Smooth muscle cell (in vitro differentiated cells): Measurements from ENCODE around the gene SLC32A1. TPM values are rescaled to one million over a fixed set of nuclear protein-coding genes. Genes with fewer than 3 reads are reported as not detected.

Experiments
- DNase-seq: peaks from one replicate; lab custom pipeline; 2025; ENCODE audit not compliant: unreplicated experiment; lab: John Stamatoyannopoulos, UW
- H2AFZ ChIP-seq: fragments of 200-600 bp; sonication (generic); 2 replicates; pipeline ENCODE4 v1.6.0; 2016; ENCODE audit warnings: antibody characterized with exemption, low read depth, mild to moderate bottlenecking
- H3F3A ChIP-seq: fragments of 200-600 bp; sonication (generic); 2 replicates; pipeline ENCODE4 v1.6.0; 2017; ENCODE audit warnings: antibody characterized with exemption, low read depth
- H3K27ac ChIP-seq: fragments of 200-600 bp; sonication (generic); 2 replicates; pipeline ENCODE4 v1.5.1; 2016; ENCODE audit warnings: low read depth, mild to moderate bottlenecking
- H3K27me3 ChIP-seq: fragments of 200-600 bp; sonication (generic); 2 replicates; pipeline ENCODE4 v1.6.1; 2016; ENCODE audit warnings: low read depth, mild to moderate bottlenecking
- H3K36me3 ChIP-seq: fragments of 200-600 bp; sonication (generic); 2 replicates; pipeline ENCODE4 v1.5.1; 2016; ENCODE audit warnings: low read depth
- H3K4me1 ChIP-seq: fragments of 200-600 bp; sonication (generic); 2 replicates; pipeline ENCODE4 v1.5.1; 2016; ENCODE audit warnings: low read depth
- H3K4me2 ChIP-seq: fragments of 200-600 bp; sonication (generic); 2 replicates; pipeline ENCODE4 v1.6.0; 2016; ENCODE audit warnings: mild to moderate bottlenecking
- H3K4me3 ChIP-seq: fragments of 200-600 bp; sonication (generic); 2 replicates; pipeline ENCODE4 v1.5.1; 2016; ENCODE audit warnings: mild to moderate bottlenecking
- H3K79me2 ChIP-seq: fragments of 200-600 bp; sonication (generic); 2 replicates; pipeline ENCODE4 v1.6.0; 2016; ENCODE audit warnings: low read depth, mild to moderate bottlenecking
- H3K9ac ChIP-seq: fragments of 200-600 bp; sonication (generic); 2 replicates; pipeline ENCODE4 v1.6.0; 2016; ENCODE audit warnings: low read depth
- H3K9me3 ChIP-seq: fragments of 200-600 bp; sonication (generic); replicated peaks from 2 replicates; pipeline ENCODE4 v1.5.1; 2016; ENCODE audit warnings: low read depth
- H4K20me1 ChIP-seq: fragments of 200-600 bp; sonication (generic); 2 replicates; pipeline ENCODE4 v1.6.0; 2016; ENCODE audit warnings: low read depth
- WGBS: methylation state at CpG from one replicate; pipeline ENCODE4 v1.1.7; 2016; ENCODE audit warnings: low lambda C conversion rate; 5-methylcytosine and 5-hydroxymethylcytosine counted together
- polyA plus RNA-seq: library from polyadenylated mRNA; unstranded; fragments of >200 nt; fragmentation: Nextera tagmentation; extraction: Ambion mirVana; gene quantifications from 2 replicates; pipeline ENCODE4 v1.2.1, GENCODE V29; 2016
- total RNA-seq: library from RNA; depleted of rRNA; stranded (reverse); fragments of >200 nt; gene quantifications from 2 replicates; pipeline ENCODE4 v1.2.3, GENCODE V29; 2014
- TF ChIP-seq, protein P1 (sequence below): fragments of 200-600 bp; sonication (generic); IDR thresholded peaks from 2 replicates; pipeline ENCODE4 v1.5.1; 2017; ENCODE audit warnings: borderline replicate concordance, mild to moderate bottlenecking, antibody characterized with exemption; ENCODE audit not compliant: insufficient read depth, poor library complexity, severe bottlenecking

Gene SLC32A1
- total and polyA plus RNA-seq, 2 experiments from 2014 or later, result not detected

DNA sequence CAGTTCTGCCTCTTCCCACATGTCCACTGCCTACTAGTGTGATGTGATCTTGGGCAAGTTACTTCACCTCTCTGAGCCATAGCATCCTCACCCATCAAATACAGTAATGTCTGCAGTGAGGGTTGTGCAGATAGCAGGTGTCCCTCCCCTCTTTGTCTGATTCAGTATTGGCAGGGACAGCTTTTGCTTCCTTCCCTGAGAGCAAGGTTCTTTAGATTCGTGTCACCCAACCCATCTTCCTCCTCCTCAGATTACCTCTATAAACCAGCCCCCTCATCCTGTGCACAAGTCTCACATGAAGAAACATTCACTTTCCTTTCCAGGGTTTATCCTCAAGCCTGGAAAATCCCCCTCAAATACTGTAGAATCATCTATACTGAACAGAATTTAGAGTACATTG lies 39.3 kb downstream of the SLC32A1 start:
- TF ChIP-seq, protein P1, sequence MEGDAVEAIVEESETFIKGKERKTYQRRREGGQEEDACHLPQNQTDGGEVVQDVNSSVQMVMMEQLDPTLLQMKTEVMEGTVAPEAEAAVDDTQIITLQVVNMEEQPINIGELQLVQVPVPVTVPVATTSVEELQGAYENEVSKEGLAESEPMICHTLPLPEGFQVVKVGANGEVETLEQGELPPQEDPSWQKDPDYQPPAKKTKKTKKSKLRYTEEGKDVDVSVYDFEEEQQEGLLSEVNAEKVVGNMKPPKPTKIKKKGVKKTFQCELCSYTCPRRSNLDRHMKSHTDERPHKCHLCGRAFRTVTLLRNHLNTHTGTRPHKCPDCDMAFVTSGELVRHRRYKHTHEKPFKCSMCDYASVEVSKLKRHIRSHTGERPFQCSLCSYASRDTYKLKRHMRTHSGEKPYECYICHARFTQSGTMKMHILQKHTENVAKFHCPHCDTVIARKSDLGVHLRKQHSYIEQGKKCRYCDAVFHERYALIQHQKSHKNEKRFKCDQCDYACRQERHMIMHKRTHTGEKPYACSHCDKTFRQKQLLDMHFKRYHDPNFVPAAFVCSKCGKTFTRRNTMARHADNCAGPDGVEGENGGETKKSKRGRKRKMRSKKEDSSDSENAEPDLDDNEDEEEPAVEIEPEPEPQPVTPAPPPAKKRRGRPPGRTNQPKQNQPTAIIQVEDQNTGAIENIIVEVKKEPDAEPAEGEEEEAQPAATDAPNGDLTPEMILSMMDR, result no peak
- H3K9me3 ChIP-seq, result no peaks in the 10 kb centered on the region
- no peak overlapping the region for H3K9ac ChIP-seq
- peaks cover 4% of the 10 kb centered on the region for H3F3A ChIP-seq
- DNase-seq, result no peak
- no peaks in the 10 kb centered on the region for H3K27me3 ChIP-seq
- no peaks in the 10 kb centered on the region for H3K36me3 ChIP-seq
- H2AFZ ChIP-seq, result no peak overlapping the region
- WGBS, result 100% methylated on average over 1 of the region's 1 CpG
- H3K27ac ChIP-seq, result no peak overlapping the region
- H3K79me2 ChIP-seq, result no peaks in the 10 kb centered on the region
- H3K4me2 ChIP-seq, result no peak overlapping the region
- H3K4me1 ChIP-seq, result no peaks in the 10 kb centered on the region
- H4K20me1 ChIP-seq, result no peaks in the 10 kb centered on the region
- no peak overlapping the region for H3K4me3 ChIP-seq

DNA sequence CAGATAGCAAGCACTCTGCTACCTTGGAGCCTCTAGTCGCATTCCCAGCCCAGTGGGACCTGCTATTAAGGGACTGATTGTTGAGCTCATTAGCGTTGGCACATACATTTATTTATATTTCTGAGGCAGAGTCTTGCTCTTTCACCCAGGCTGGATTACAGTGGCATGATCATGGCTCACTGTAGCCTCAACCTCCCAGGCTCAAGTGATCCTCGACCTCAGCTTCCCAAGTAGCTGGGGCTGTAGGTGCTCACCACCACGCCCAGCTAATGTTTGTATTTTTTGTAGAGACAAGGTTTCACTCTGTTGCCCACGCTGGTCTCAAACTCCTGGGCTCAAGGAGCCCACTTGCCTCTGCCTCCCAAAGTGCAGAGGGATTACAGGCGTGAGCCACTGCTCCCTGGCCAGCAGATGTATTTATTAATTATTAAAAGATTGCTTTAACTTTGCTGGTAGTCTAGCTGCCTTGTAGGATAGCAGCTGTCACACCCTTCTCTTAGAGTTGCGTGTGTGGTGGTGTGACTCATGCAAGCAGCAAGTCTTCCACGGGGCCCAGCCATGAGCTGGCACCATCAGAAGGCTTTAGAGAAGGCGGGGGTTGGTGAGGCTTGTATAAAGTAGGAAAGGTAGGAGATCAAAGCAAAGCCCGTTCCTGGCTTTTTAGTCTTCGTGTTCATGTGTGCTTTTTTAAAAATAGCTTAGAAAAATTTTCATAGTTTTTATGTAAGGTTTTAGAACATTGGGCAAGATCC lies 40.5 kb downstream of the SLC32A1 start:
- Histone ChIP-seq H2AFZ (no peak overlapping the region), H3K36me3 (no peaks in the 10 kb centered on the region), H3K9me3 (no peaks in the 10 kb centered on the region), H3K4me1 (no peaks in the 10 kb centered on the region), H3F3A (peaks cover 4% of the 10 kb centered on the region), H3K4me2 (peak overlapping the region; percentile 53), H3K9ac (no peak overlapping the region), H4K20me1 (no peaks in the 10 kb centered on the region), H3K79me2 (no peaks in the 10 kb centered on the region), H3K4me3 (no peak overlapping the region), H3K27ac (peak overlapping the region; percentile 32), H3K27me3 (no peaks in the 10 kb centered on the region)
- TF ChIP-seq, protein P1, result no peak
- no peak for DNase-seq
- 40% methylated on average over 11 of the region's 11 CpGs for WGBS

DNA sequence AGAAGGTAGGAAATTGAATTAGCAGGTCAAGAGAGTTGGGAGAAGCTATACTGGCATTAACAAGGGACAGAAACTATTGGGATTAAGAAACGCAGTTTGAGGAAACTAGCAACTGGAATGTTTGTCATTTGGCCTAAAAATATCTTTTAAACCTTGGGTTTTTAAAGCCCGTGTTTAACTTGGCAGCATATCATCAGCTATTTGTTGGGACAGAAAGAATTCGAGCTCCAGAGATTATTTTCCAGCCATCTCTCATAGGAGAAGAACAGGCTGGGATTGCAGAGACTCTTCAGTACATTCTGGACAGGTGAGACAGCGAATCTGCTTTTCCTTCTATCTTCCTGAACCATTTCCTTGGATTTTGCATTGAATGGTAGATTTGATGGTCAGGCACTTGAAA lies 41.8 kb downstream of the SLC32A1 start:
- Histone ChIP-seq H3F3A (peaks cover 4% of the 10 kb centered on the region), H3K27ac (no peak overlapping the region), H3K4me1 (no peaks in the 10 kb centered on the region), H3K4me3 (no peak overlapping the region), H3K36me3 (no peaks in the 10 kb centered on the region), H3K4me2 (no peak overlapping the region), H3K79me2 (no peaks in the 10 kb centered on the region), H3K9ac (no peak overlapping the region), H3K27me3 (no peaks in the 10 kb centered on the region), H3K9me3 (no peaks in the 10 kb centered on the region), H4K20me1 (no peaks in the 10 kb centered on the region), H2AFZ (no peak overlapping the region)
- TF ChIP-seq, protein P1, result no peak
- 85% methylated on average over 4 of the region's 4 CpGs for WGBS
- no peak for DNase-seq
